Measurements from ENCODE around the gene RPS3. TPM values are rescaled to one million over a fixed set of nuclear protein-coding genes. Genes with fewer than 3 reads are reported as not detected.

RPS3 gene
- total and polyA plus RNA-seq, 2 of the 13 experiments (the other 11 are each of a cell fraction or from before 2014, with no cell fraction given) = 2,143 to 3,616 TPM

- BruUV-seq (replicated peaks) = no TSS peak
- POLR2A ChIA-PET = interaction anchor here (1.6 kb wide), 1 partner anchor 26 kb away, joined by 5 read pairs; no protein-coding TSS in a partner anchor
- Histone ChIP-seq H3K4me2 (ENCODE audit: low read depth, low read length) (no peak overlapping the region), H3K9me3 (ENCODE audit: low read length) (no peaks in the 10 kb centered on the region), H3K79me2 (ENCODE audit: insufficient read depth, low read length) (no peaks in the 10 kb centered on the region), H3K36me3 (replicated peaks in 1 of 2; ENCODE audit: control insufficient read depth in 1 of 2, insufficient read depth in 2 of 2, low read length in 2 of 2) (no peaks in the 10 kb centered on the region), H3K9ac (ENCODE audit: insufficient read depth, low read depth, low read length) (no peak overlapping the region), H3K4me3 (replicated peaks in 1 of 3; ENCODE audit: insufficient read depth in 1 of 3, low read depth in 2 of 3, low read length in 3 of 3) (no peak overlapping the region), H2AFZ (ENCODE audit: low read length) (no peak overlapping the region), H3K4me1 (ENCODE audit: insufficient read depth, low read length) (peaks cover 44% of the 10 kb centered on the region), H3K27me3 (ENCODE audit: control insufficient read depth in 1 of 2, insufficient read depth in 2 of 2, low read length in 2 of 2) (peaks cover 3 to 22% of the 10 kb centered on the region in 2 experiments; a peak in 4 of 5 replicates), H4K20me1 (ENCODE audit: insufficient read depth, low read length) (peaks cover 10% of the 10 kb centered on the region), H3K27ac (ENCODE audit: extremely low read length, insufficient read depth, low read length) (no peak overlapping the region)
- DNase-seq (ENCODE audit: low spot score) = no peak
- WGBS (ENCODE audit: low lambda C conversion rate) = 64% methylated on average over 5 of the region's 5 CpGs
- TF ChIP-seq KDM1A (CRISPR knock-in tag; IDR thresholded peaks at IDR 0.05) (no peak), ZNF556 (CRISPR knock-in tag; IDR thresholded peaks at IDR 0.05; ENCODE audit: borderline replicate concordance) (no peak), PITX1 (CRISPR knock-in tag; IDR thresholded peaks at IDR 0.05) (no peak), FIP1L1 (IDR thresholded peaks at IDR 0.05; ENCODE audit: borderline replicate concordance, insufficient read depth, low read depth, low read length) (no peak), ZNF670 (CRISPR knock-in tag; IDR thresholded peaks at IDR 0.05; ENCODE audit: borderline replicate concordance) (no peak), ZFP90 (CRISPR knock-in tag; IDR thresholded peaks at IDR 0.05; ENCODE audit: borderline replicate concordance) (no peak), ONECUT2 (CRISPR knock-in tag; IDR thresholded peaks at IDR 0.05) (no peak), ZNF460 (CRISPR knock-in tag; IDR thresholded peaks at IDR 0.05; ENCODE audit: borderline replicate concordance) (no peak), GATAD1 (CRISPR knock-in tag; IDR thresholded peaks at IDR 0.05) (no peak), ZNF800 (CRISPR knock-in tag; IDR thresholded peaks at IDR 0.05) (no peak), HINFP (CRISPR knock-in tag; IDR thresholded peaks at IDR 0.05; ENCODE audit: low read depth) (no peak), RNF2 (conservative IDR thresholded peaks at IDR 0.05; ENCODE audit: low read depth) (no peak), PRDM4 (CRISPR knock-in tag; IDR thresholded peaks at IDR 0.05; ENCODE audit: borderline replicate concordance) (no peak), IKZF1 (IDR thresholded peaks at IDR 0.05) (no peak)
- in situ Hi-C loops (cut with HindIII; ENCODE audit: extremely low pct_ligation_motif_present, low pct_unique_long_range_greater_than_20kb) (no loop called here), intact Hi-C loops (cut with micrococcal nuclease; ENCODE audit: unreplicated experiment) (no loop called here)
- no peak for ATAC-seq
- FAIRE-seq = no peak
- CTCF ChIA-PET (ENCODE audit: low intra/inter-chr PET ratio, low total read pairs) = no interaction called here
These were observed 27.4 kb downstream of the RPS3 start for GRCh38 chr11:75426720-75427086.

Data from HepG2 (cell line).